LNCAP (cell line): Measurements from ENCODE around the gene SFTA2.

Experiments
- TF ChIP-seq, protein P1 (sequence below): fragments of 450-650 bp; IDR thresholded peaks from 2 replicates; pipeline ENCODE4 v1.5.1; 2017; ENCODE audit warnings: mild to moderate bottlenecking

The SFTA2 gene

DNA sequence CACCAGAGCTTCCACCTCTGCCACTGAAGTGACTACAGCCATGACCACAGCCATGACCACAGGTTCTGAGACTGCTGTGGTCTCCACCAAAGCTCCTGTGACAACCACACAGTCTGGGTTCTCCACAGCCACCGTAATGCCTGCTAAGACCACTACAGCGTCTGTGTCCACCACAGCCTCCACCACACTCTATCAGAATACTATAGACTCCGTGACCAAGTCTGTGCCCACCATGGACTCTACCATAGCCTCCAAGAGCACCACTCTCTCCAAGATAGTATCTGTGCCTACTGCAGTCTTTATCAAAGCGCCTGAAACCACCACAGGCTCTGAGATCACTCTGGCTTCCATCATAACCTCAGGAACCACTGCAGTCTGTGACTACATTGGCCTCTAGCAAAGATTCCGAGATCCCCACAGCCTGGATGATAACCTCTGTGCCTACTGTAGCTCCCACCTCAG lies 33.2 kb upstream of the SFTA2 start:
- TF ChIP-seq, protein P1, sequence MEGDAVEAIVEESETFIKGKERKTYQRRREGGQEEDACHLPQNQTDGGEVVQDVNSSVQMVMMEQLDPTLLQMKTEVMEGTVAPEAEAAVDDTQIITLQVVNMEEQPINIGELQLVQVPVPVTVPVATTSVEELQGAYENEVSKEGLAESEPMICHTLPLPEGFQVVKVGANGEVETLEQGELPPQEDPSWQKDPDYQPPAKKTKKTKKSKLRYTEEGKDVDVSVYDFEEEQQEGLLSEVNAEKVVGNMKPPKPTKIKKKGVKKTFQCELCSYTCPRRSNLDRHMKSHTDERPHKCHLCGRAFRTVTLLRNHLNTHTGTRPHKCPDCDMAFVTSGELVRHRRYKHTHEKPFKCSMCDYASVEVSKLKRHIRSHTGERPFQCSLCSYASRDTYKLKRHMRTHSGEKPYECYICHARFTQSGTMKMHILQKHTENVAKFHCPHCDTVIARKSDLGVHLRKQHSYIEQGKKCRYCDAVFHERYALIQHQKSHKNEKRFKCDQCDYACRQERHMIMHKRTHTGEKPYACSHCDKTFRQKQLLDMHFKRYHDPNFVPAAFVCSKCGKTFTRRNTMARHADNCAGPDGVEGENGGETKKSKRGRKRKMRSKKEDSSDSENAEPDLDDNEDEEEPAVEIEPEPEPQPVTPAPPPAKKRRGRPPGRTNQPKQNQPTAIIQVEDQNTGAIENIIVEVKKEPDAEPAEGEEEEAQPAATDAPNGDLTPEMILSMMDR, result no peak

DNA sequence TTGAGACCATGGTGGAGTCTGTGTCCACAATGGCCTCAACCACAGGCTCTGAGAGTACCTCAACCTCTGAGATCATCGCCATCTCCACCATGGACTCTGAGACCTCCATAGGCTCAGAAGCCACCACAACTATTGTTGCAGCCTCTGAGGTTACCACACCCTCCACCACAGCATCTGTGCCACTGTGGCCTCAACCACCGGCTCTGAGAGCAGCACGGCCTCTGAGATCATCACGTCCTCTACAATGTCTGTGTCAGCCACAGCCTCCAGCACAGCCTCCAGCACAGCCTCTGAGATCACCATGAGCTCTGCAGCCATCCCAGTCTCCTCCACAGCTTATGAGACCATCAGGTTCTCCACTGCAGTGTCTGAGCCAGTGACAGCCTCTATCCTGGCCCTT lies 32.1 kb upstream of the SFTA2 start:
- TF ChIP-seq, protein P1, result no peak

DNA sequence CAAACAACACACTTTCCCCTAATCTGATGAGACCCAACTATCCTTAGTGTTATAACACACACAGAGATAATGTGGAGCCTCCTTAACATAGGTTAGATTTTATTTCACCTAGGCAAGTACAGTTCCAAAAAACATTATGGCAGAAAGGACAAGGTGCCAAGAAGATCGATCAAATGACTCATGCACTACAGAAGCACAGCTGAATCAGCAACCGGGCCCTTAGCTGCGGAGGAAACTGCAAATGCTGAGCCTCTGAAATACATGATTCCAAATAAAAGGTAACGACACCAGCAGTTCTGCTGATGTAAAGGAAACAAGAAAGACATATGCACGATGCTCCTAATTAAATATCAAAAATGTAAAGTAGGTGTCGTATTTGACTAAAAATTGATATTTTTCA lies 31.7 kb upstream of the SFTA2 start:
- TF ChIP-seq, protein P1, result no peak

DNA sequence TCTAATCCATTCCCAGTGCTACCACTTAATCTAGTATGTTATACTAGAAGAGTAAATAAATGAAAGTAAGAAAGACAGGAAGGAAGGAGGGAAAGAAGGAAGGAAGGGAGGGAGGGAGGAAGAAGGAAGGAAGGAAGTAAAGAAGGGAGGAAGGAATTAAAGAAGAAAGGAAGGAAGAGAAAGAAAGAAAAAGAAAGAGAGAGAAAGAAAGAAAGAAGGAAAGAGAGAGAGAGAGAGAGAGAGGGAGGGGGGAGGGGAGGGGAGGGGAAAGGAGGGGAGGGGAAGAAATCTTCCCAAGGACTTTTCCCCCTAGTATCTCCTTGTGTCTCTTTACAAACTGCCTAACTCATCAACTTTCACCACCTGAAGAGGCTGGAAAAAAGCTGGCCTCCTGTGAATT lies 30.7 kb upstream of the SFTA2 start:
- TF ChIP-seq, protein P1, result no peak

DNA sequence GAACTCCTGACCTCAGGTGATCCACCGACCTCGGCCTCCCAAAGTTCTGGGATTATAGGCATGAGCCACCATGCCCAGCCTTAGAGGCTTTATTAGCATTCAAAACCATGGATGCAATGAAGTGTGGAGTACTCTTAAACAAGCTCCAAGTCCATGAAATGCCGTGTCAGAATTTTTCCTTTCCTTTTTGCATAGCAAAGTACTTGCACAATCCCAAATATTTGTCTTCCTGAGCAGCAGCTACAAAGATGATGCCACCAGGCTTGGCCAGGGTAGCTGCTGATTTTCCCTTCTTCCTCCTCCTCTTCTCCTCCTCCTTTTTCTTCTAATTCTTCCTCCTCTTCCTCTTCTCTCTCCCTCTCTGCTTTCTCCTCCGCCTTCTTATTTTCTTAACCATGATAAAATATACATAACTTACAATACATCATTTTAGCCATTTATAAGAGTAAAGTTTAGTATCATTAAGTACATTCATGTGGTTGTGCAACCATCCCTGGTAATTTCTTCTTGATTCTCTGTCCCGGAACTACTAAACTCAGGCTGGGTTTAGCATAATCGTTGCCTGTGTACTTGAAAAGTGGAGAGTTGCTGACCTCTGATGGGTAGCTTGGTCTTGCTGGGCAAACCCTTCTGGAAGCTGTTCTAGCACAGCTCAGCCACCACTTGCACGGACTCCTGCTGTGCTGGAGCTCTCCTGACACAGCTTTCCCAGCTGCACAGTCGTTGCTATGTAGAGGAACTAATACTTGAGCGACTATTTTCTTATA lies 29.1 kb upstream of the SFTA2 start:
- TF ChIP-seq, protein P1, result no peak

DNA sequence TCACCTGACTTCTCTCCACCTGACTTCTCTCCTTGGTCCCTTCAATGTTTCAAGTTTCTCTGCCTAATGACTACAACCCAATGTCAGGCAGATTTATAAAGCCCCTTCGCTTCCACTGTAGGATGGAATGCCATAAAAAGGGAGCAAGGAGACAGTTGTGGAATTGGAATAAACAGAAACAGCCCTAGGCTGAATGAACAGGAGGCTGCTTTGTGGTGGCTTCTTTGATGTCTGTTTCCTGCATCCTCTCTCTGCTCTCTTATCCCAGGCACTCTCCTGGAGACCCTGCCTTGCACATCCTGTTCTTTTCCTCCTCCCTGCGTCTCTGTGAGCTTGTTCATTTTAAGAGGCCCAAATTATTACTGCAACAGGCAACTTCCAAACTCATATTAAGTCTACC lies 25.7 kb upstream of the SFTA2 start:
- TF ChIP-seq, protein P1, result no peak

DNA sequence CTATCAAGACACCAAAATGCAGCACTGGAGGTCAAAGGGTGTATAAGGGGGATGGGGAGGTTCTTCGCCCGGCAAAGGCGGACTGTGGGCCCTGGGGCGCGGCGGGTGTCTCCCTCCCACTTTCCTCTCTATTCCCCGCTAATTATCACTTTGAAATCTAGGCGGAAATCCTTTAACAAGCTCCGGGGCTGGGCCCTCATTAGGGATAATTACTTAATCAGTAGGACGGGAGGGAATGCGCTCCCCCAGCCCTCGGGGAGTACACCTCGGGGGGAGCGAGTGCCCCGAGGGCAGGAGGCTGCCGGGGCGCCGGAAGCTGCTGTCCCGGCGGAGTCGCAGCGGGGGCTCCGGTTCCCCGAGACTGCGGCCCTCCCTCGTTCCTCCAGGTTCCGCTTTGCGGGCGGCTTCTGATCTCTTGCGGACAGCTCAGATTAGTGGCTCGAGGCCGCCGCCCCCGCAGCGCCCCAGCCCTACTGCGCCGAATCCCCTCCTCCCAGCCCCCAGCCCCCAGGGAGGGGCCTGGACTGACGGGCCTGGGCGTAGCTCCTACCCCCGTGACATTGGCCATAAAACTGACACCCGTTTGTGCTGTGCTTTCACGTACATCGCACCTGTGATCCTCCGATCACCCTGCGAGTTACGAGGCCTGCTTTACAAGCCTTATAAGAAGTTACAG lies 23.5 kb upstream of the SFTA2 start:
- TF ChIP-seq, protein P1, result no peak
